Immature natural killer cell (primary cell): ENCODE results near the gene ACE. TPM values are rescaled to one million over a fixed set of nuclear protein-coding genes. Genes with fewer than 3 reads are reported as not detected.

Source experiments
- DNase-seq, 3 donors: peaks; one replicate each; pipeline ENCODE4 v3.0.0; 2022; ENCODE audit warnings: mixed read lengths in 1 of 3
- H3K27ac Mint-ChIP-seq, 6 donors: one replicate each; pipeline ENCODE4 v1.8.0; 2020; ENCODE audit warnings: mixed read lengths in 6 of 6, mild to moderate bottlenecking in 5 of 6, inconsistent platforms in 4 of 6, moderate library complexity in 3 of 6
- H3K27me3 Mint-ChIP-seq, 3 donors: one replicate each; pipeline ENCODE4 v1.8.0; 2020 to 2021; ENCODE audit warnings: low read depth in 3 of 3, mild to moderate bottlenecking in 3 of 3, mixed read lengths in 3 of 3, moderate library complexity in 3 of 3, inconsistent platforms in 1 of 3
- H3K36me3 Mint-ChIP-seq, 3 donors: one replicate each; pipeline ENCODE4 v1.8.0; 2020; ENCODE audit warnings: mixed read lengths in 3 of 3, inconsistent platforms in 2 of 3, mild to moderate bottlenecking in 2 of 3
- H3K4me1 Mint-ChIP-seq, 2 donors: one replicate each; pipeline ENCODE4 v1.8.0; 2020; ENCODE audit warnings: inconsistent platforms in 2 of 2, mild to moderate bottlenecking in 2 of 2, mixed read lengths in 2 of 2, moderate library complexity in 1 of 2
- H3K4me3 Mint-ChIP-seq, 5 donors: one replicate each; pipeline ENCODE4 v1.8.0; 2020; ENCODE audit warnings: mild to moderate bottlenecking in 5 of 5, mixed read lengths in 5 of 5, inconsistent platforms in 3 of 5, moderate library complexity in 3 of 5
- H3K9me3 Mint-ChIP-seq, 6 donors: one replicate each; pipeline ENCODE4 v1.8.0; 2020; ENCODE audit warnings: mild to moderate bottlenecking in 6 of 6, mixed read lengths in 6 of 6, inconsistent platforms in 4 of 6, moderate library complexity in 3 of 6
- polyA plus RNA-seq, 3 donors: library from polyadenylated mRNA; unstranded; fragments of 300-500 nt; fragmentation: Illumina TruSeq; gene quantifications; one replicate each; pipeline ENCODE4 v1.2.3, GENCODE V29; 2021

The ACE gene
- polyA plus RNA-seq, 3 donors from 2014 or later = 0.28 TPM; not detected in 2

GRCh38 chr17:63481488-63481870 lies 4.6 kb downstream of the ACE start:
- Mint-ChIP-seq H3K27me3 (peaks cover 3 to 10% (median 8%) of the 10 kb centered on the region in 3 donors), H3K36me3 (no peaks in the 10 kb centered on the region), H3K4me3 (no peak overlapping the region), H3K4me1 (peaks cover 0 to 4% of the 10 kb centered on the region in 2 donors), H3K9me3 (no peaks in the 10 kb centered on the region), H3K27ac (no peak overlapping the region)
- no peak for DNase-seq

- Mint-ChIP-seq H3K4me1 (peaks cover 0 to 2% of the 10 kb centered on the region in 2 donors), H3K27me3 (peaks cover 4 to 10% (median 8%) of the 10 kb centered on the region in 3 donors)
Observed at GRCh38 chr17:63482509-63482908, 5.6 kb downstream of the ACE start.

GRCh38 chr17:63483038-63483437 lies 6.2 kb downstream of the ACE start:
- Mint-ChIP-seq H3K4me1 (no peaks in the 10 kb centered on the region), H3K27ac (no peak overlapping the region), H3K36me3 (no peaks in the 10 kb centered on the region), H3K9me3 (no peaks in the 10 kb centered on the region), H3K4me3 (no peak overlapping the region), H3K27me3 (peaks cover 1 to 10% (median 8%) of the 10 kb centered on the region in 3 donors)
- no peak for DNase-seq

More at GRCh38 chr17:63482509-63482908, 5.6 kb downstream of the ACE start:
- no peak overlapping the region for H3K4me3 Mint-ChIP-seq
- H3K9me3 Mint-ChIP-seq = no peaks in the 10 kb centered on the region
- DNase-seq = no peak
- no peaks in the 10 kb centered on the region for H3K36me3 Mint-ChIP-seq
- no peak overlapping the region for H3K27ac Mint-ChIP-seq

GRCh38 chr17:63483655-63484575 lies 7.1 kb downstream of the ACE start:
- Mint-ChIP-seq H3K27me3 (peaks cover 3 to 6% (median 4%) of the 10 kb centered on the region in 3 donors), H3K4me1 (no peaks in the 10 kb centered on the region), H3K27ac (no peak overlapping the region), H3K9me3 (no peaks in the 10 kb centered on the region), H3K36me3 (no peaks in the 10 kb centered on the region), H3K4me3 (no peak overlapping the region)
- no peak for DNase-seq

GRCh38 chr17:63486317-63487013 lies 9.6 kb downstream of the ACE start:
- H3K27me3 Mint-ChIP-seq = peaks cover 2 to 3% (median 2%) of the 10 kb centered on the region in 3 donors
- no peaks in the 10 kb centered on the region for H3K36me3 Mint-ChIP-seq
- H3K4me3 Mint-ChIP-seq = no peak overlapping the region
- no peaks in the 10 kb centered on the region for H3K4me1 Mint-ChIP-seq
- no peaks in the 10 kb centered on the region for H3K9me3 Mint-ChIP-seq
- peak overlapping the region in 1 of 6 donors; percentile 35 for H3K27ac Mint-ChIP-seq
- no peak for DNase-seq

- H3K4me3 Mint-ChIP-seq = no peak overlapping the region
- H3K27ac Mint-ChIP-seq = no peak overlapping the region
- H3K9me3 Mint-ChIP-seq = no peaks in the 10 kb centered on the region
- DNase-seq = no peak
- H3K27me3 Mint-ChIP-seq = peaks cover 2 to 3% (median 2%) of the 10 kb centered on the region in 3 donors
- H3K36me3 Mint-ChIP-seq = no peaks in the 10 kb centered on the region
- H3K4me1 Mint-ChIP-seq = no peaks in the 10 kb centered on the region
Observed at GRCh38 chr17:63487014-63487339, 10.1 kb downstream of the ACE start.

GRCh38 chr17:63488851-63489250 lies 12.0 kb downstream of the ACE start:
- DNase-seq = no peak
- no peak overlapping the region for H3K4me3 Mint-ChIP-seq
- no peaks in the 10 kb centered on the region for H3K9me3 Mint-ChIP-seq
- H3K36me3 Mint-ChIP-seq = no peaks in the 10 kb centered on the region
- H3K27me3 Mint-ChIP-seq = peaks cover 0 to 3% (median 2%) of the 10 kb centered on the region in 3 donors
- no peak overlapping the region for H3K27ac Mint-ChIP-seq
- H3K4me1 Mint-ChIP-seq = no peaks in the 10 kb centered on the region

- no peak for DNase-seq
- H3K27ac Mint-ChIP-seq = no peak overlapping the region
- H3K4me1 Mint-ChIP-seq = no peaks in the 10 kb centered on the region
- H3K36me3 Mint-ChIP-seq = no peaks in the 10 kb centered on the region
- no peaks in the 10 kb centered on the region for H3K9me3 Mint-ChIP-seq
- H3K27me3 Mint-ChIP-seq = peaks cover 0 to 3% (median 2%) of the 10 kb centered on the region in 3 donors
- H3K4me3 Mint-ChIP-seq = no peak overlapping the region
Observed at GRCh38 chr17:63489291-63489690, 12.4 kb downstream of the ACE start.

GRCh38 chr17:63490329-63490728 lies 13.5 kb downstream of the ACE start:
- DNase-seq = no peak
- Mint-ChIP-seq H3K27ac (no peak overlapping the region), H3K27me3 (peaks cover 0 to 3% (median 2%) of the 10 kb centered on the region in 3 donors), H3K36me3 (no peaks in the 10 kb centered on the region), H3K9me3 (no peaks in the 10 kb centered on the region), H3K4me3 (no peak overlapping the region), H3K4me1 (no peaks in the 10 kb centered on the region)

GRCh38 chr17:63490858-63491400 lies 14.1 kb downstream of the ACE start:
- Mint-ChIP-seq H3K9me3 (no peaks in the 10 kb centered on the region), H3K27me3 (peaks cover 0 to 3% (median 2%) of the 10 kb centered on the region in 3 donors), H3K36me3 (no peaks in the 10 kb centered on the region), H3K27ac (no peak overlapping the region), H3K4me3 (no peak overlapping the region), H3K4me1 (no peaks in the 10 kb centered on the region)
- no peak for DNase-seq

- no peak overlapping the region for H3K27ac Mint-ChIP-seq
- no peaks in the 10 kb centered on the region for H3K9me3 Mint-ChIP-seq
- no peaks in the 10 kb centered on the region for H3K4me1 Mint-ChIP-seq
- H3K36me3 Mint-ChIP-seq = no peaks in the 10 kb centered on the region
- H3K27me3 Mint-ChIP-seq = peaks cover 0 to 3% (median 1%) of the 10 kb centered on the region in 3 donors
- DNase-seq = no peak
- no peak overlapping the region for H3K4me3 Mint-ChIP-seq
Observed at GRCh38 chr17:63491413-63491812, 14.6 kb downstream of the ACE start.

GRCh38 chr17:63491977-63492618 lies 15.2 kb downstream of the ACE start:
- H3K36me3 Mint-ChIP-seq = no peaks in the 10 kb centered on the region
- no peak overlapping the region for H3K4me3 Mint-ChIP-seq
- H3K4me1 Mint-ChIP-seq = no peaks in the 10 kb centered on the region
- no peaks in the 10 kb centered on the region for H3K9me3 Mint-ChIP-seq
- no peak for DNase-seq
- H3K27ac Mint-ChIP-seq = no peak overlapping the region
- peaks cover 0 to 3% (median 0%) of the 10 kb centered on the region in 3 donors for H3K27me3 Mint-ChIP-seq

- Mint-ChIP-seq H3K27me3 (peaks cover 0 to 2% (median 0%) of the 10 kb centered on the region in 3 donors), H3K9me3 (no peaks in the 10 kb centered on the region), H3K27ac (no peak overlapping the region), H3K4me1 (no peaks in the 10 kb centered on the region), H3K4me3 (no peak overlapping the region), H3K36me3 (no peaks in the 10 kb centered on the region)
- no peak for DNase-seq
Observed at GRCh38 chr17:63492940-63493339, 16.1 kb downstream of the ACE start.

GRCh38 chr17:63493411-63493810 lies 16.6 kb downstream of the ACE start:
- H3K36me3 Mint-ChIP-seq = no peaks in the 10 kb centered on the region
- no peak overlapping the region for H3K4me3 Mint-ChIP-seq
- H3K27ac Mint-ChIP-seq = no peak overlapping the region
- H3K9me3 Mint-ChIP-seq = no peaks in the 10 kb centered on the region
- no peaks in the 10 kb centered on the region for H3K4me1 Mint-ChIP-seq
- peaks cover 0 to 2% (median 0%) of the 10 kb centered on the region in 3 donors for H3K27me3 Mint-ChIP-seq
- no peak for DNase-seq
